ENCODE measurements around the gene CARD9. TPM values are rescaled to one million over a fixed set of nuclear protein-coding genes. Genes with fewer than 3 reads are reported as not detected.

Gene CARD9
- total RNA-seq, 1 experiment from 2014 or later: 1.2 TPM

GRCh38 chr9:136341769-136342168 is 31.7 kb downstream of the CARD9 start:
- CTCF ChIA-PET: no interaction called here
- BruUV-seq (replicated peaks): no TSS peak
- Mint-ChIP-seq H3K4me1 (ENCODE audit: low read depth, unreplicated experiment) (no peaks in the 10 kb centered on the region), H3K9me3 (ENCODE audit: low read depth, unreplicated experiment) (no peaks in the 10 kb centered on the region), H3K4me3 (ENCODE audit: low read depth, unreplicated experiment) (no peak overlapping the region), H3K27me3 (ENCODE audit: unreplicated experiment) (no peaks in the 10 kb centered on the region), H3K27ac (ENCODE audit: unreplicated experiment) (no peak overlapping the region), H3K36me3 (ENCODE audit: insufficient read depth, unreplicated experiment) (no peaks in the 10 kb centered on the region)
- DNase-seq: no peak
- TF ChIP-seq CTCF (IDR thresholded peaks at IDR 0.05; ENCODE audit: unreplicated experiment): no peak
- intact Hi-C loops (cut with micrococcal nuclease; ENCODE audit: unreplicated experiment): no loop called here

GRCh38 chr9:136341042-136341655 is 32.3 kb downstream of the CARD9 start:
- CTCF ChIA-PET: no interaction called here
- intact Hi-C loops (cut with micrococcal nuclease; ENCODE audit: unreplicated experiment): no loop called here
- no TSS peak for BruUV-seq (replicated peaks)
- Mint-ChIP-seq H3K4me1 (ENCODE audit: low read depth, unreplicated experiment) (no peaks in the 10 kb centered on the region), H3K27me3 (ENCODE audit: unreplicated experiment) (no peaks in the 10 kb centered on the region), H3K36me3 (ENCODE audit: insufficient read depth, unreplicated experiment) (no peaks in the 10 kb centered on the region), H3K4me3 (ENCODE audit: low read depth, unreplicated experiment) (no peak overlapping the region), H3K27ac (ENCODE audit: unreplicated experiment) (no peak overlapping the region), H3K9me3 (ENCODE audit: low read depth, unreplicated experiment) (no peaks in the 10 kb centered on the region)
- DNase-seq: no peak
- TF ChIP-seq CTCF (IDR thresholded peaks at IDR 0.05; ENCODE audit: unreplicated experiment): no peak

- H3K27me3 Mint-ChIP-seq (ENCODE audit: unreplicated experiment): no peaks in the 10 kb centered on the region
- CTCF ChIA-PET: no interaction called here
- H3K9me3 Mint-ChIP-seq (ENCODE audit: low read depth, unreplicated experiment): no peaks in the 10 kb centered on the region
- no TSS peak for BruUV-seq (replicated peaks)
- no peak overlapping the region for H3K27ac Mint-ChIP-seq (ENCODE audit: unreplicated experiment)
- H3K4me1 Mint-ChIP-seq (ENCODE audit: low read depth, unreplicated experiment): no peaks in the 10 kb centered on the region
- no peak for DNase-seq
- no peak overlapping the region for H3K4me3 Mint-ChIP-seq (ENCODE audit: low read depth, unreplicated experiment)
- TF ChIP-seq CTCF (IDR thresholded peaks at IDR 0.05; ENCODE audit: unreplicated experiment): no peak
- H3K36me3 Mint-ChIP-seq (ENCODE audit: insufficient read depth, unreplicated experiment): no peaks in the 10 kb centered on the region
- intact Hi-C loops (cut with micrococcal nuclease; ENCODE audit: unreplicated experiment): no loop called here
Observed at GRCh38 chr9:136340356-136341041, 33.0 kb downstream of the CARD9 start.

GRCh38 chr9:136339958-136340310 is 33.5 kb downstream of the CARD9 start:
- H3K9me3 Mint-ChIP-seq (ENCODE audit: low read depth, unreplicated experiment): no peaks in the 10 kb centered on the region
- intact Hi-C loops (cut with micrococcal nuclease; ENCODE audit: unreplicated experiment): loop anchor here (2.0 kb wide), 1 partner anchor 33 kb away; the partner anchor contains the start of gene CARD9
- no peak overlapping the region for H3K27ac Mint-ChIP-seq (ENCODE audit: unreplicated experiment)
- no peaks in the 10 kb centered on the region for H3K36me3 Mint-ChIP-seq (ENCODE audit: insufficient read depth, unreplicated experiment)
- H3K4me1 Mint-ChIP-seq (ENCODE audit: low read depth, unreplicated experiment): no peaks in the 10 kb centered on the region
- DNase-seq: no peak
- no peak overlapping the region for H3K4me3 Mint-ChIP-seq (ENCODE audit: low read depth, unreplicated experiment)
- no peak for TF ChIP-seq CTCF (IDR thresholded peaks at IDR 0.05; ENCODE audit: unreplicated experiment)
- no TSS peak for BruUV-seq (replicated peaks)
- CTCF ChIA-PET: no interaction called here
- H3K27me3 Mint-ChIP-seq (ENCODE audit: unreplicated experiment): no peaks in the 10 kb centered on the region
